Kidney (tissue), 14 donors: ENCODE data around the gene JPH3. TPM values are rescaled to one million over a fixed set of nuclear protein-coding genes. Genes with fewer than 3 reads are reported as not detected.
A peak's percentile ranks its signal among the peaks of the same experiment; 100 is the strongest.

ENCODE experiments used
- DNase-seq, 5 donors: peaks; one replicate each; pipeline ENCODE4 v3.0.0-alpha.2; 2013 to 2020
- FAIRE-seq: peaks from 2 replicates; lab custom pipeline; 2012; peaks lifted over from hg19 to GRCh38; lab: Jason Lieb, UNC
- H3K27ac ChIP-seq, 2 donors: one replicate each; pipeline ENCODE4 v1.7.0; 2013; ENCODE audit warnings: low read depth in 2 of 2, low read length in 2 of 2, inconsistent platforms in 1 of 2
- H3K27me3 ChIP-seq: one replicate; pipeline ENCODE4 v1.7.1; 2013; ENCODE audit warnings: low read length, inconsistent platforms; ENCODE audit not compliant: control insufficient read depth, insufficient read depth
- H3K36me3 ChIP-seq, 3 donors: one replicate each; pipeline versions ENCODE4 v1.7.0 to v1.7.1; 2013; ENCODE audit warnings: low read length in 3 of 3, control low read depth in 1 of 3, inconsistent platforms in 1 of 3; ENCODE audit not compliant: insufficient read depth in 3 of 3, control insufficient read depth in 2 of 3
- H3K4me1 ChIP-seq, 3 donors: one replicate each; pipeline versions ENCODE4 v1.7.0 to v1.7.1; 2013; ENCODE audit warnings: low read length in 3 of 3, inconsistent platforms in 1 of 3, low read depth in 1 of 3; ENCODE audit not compliant: control insufficient read depth in 2 of 3, insufficient read depth in 2 of 3
- H3K4me3 ChIP-seq, 3 donors: one replicate each; pipeline versions ENCODE4 v1.7.0 to v1.8.1; 2013; ENCODE audit warnings: low read length in 3 of 3, control low read depth in 1 of 3, inconsistent platforms in 1 of 3
- H3K9ac ChIP-seq, 3 donors: one replicate each; pipeline versions ENCODE4 v1.7.0 to v1.7.1; 2013; ENCODE audit warnings: low read length in 3 of 3, control low read depth in 1 of 3, inconsistent platforms in 1 of 3
- H3K9me3 ChIP-seq, 3 donors: one replicate each; pipeline versions ENCODE4 v1.7.0 to v1.7.1; 2013; ENCODE audit warnings: low read length in 3 of 3, control low read depth in 1 of 3, inconsistent platforms in 1 of 3; ENCODE audit not compliant: control insufficient read depth in 2 of 3, insufficient read depth in 1 of 3
- CTCF ChIP-seq: IDR thresholded peaks from 3 replicates; pipeline ENCODE4 v1.5.1; 2012; ENCODE audit warnings: mild to moderate bottlenecking, moderate library complexity, borderline replicate concordance; ENCODE audit not compliant: insufficient read depth; ENCODE audit errors: extremely low read depth
- intact Hi-C: fragments of 100-400 bp; cut with DNase I; formaldehyde crosslinking; loops from one replicate; pipeline ENCODE4 v1.11.1; 2022
- polyA plus RNA-seq: library from polyadenylated mRNA; stranded (reverse); fragments of 350-450 nt; fragmentation: Illumina TruSeq; extraction: RNeasy Lipid Tissue Mini Kit (QIAGEN cat#74804); gene quantifications from one replicate; pipeline ENCODE4 v1.2.3, GENCODE V29; 2014; ENCODE audit warnings: low read depth, low replicate concordance; ENCODE audit not compliant: insufficient read depth
- total RNA-seq: library from RNA; stranded (reverse); fragmentation: NEBNext Ultra II Directional; extraction: Animal tissue kit (Norgen Biotek cat#: 25700); gene quantifications from one replicate; pipeline ENCODE4 v1.2.1, GENCODE V29; 2021
- donor health status: control.
- donor health status: control.
- donor health status: control.
- donor health status: control.
- donor health status: control.
- donor health status: DM: yes; HTN: yes; CAD: no.
- donor health status: Normal renal cell carcinoma (clear cell type).

Gene JPH3
- total and polyA plus RNA-seq, 2 donors from 2014 or later: 0.69 TPM; not detected in 1

- Histone ChIP-seq H3K27me3 (no peaks in the 10 kb centered on the region), H3K4me3 (no peak overlapping the region), H3K9me3 (no peaks in the 10 kb centered on the region), H3K27ac (no peak overlapping the region), H3K36me3 (no peaks in the 10 kb centered on the region), H3K9ac (no peak overlapping the region), H3K4me1 (no peaks in the 10 kb centered on the region)
- intact Hi-C loops: no loop called here
- FAIRE-seq (no peak), DNase-seq (no peak)
- TF ChIP-seq CTCF: no peak
Observed at GRCh38 chr16:87675111-87675719, 72.9 kb downstream of the JPH3 start.

GRCh38 chr16:87677830-87678229 is 75.5 kb downstream of the JPH3 start:
- H3K4me3 ChIP-seq: no peak overlapping the region
- no peaks in the 10 kb centered on the region for H3K4me1 ChIP-seq
- FAIRE-seq: no peak

GRCh38 chr16:87678618-87679017 is 76.3 kb downstream of the JPH3 start:
- no peak overlapping the region for H3K4me3 ChIP-seq
- H3K4me1 ChIP-seq: no peaks in the 10 kb centered on the region
- H3K9ac ChIP-seq: no peak overlapping the region
- H3K27me3 ChIP-seq: no peaks in the 10 kb centered on the region
- intact Hi-C loops: no loop called here
- no peak for TF ChIP-seq CTCF
- H3K9me3 ChIP-seq: no peaks in the 10 kb centered on the region
- FAIRE-seq (no peak), DNase-seq (peak in 2 of 5 donors; percentile 13 to 23)
- H3K27ac ChIP-seq: no peak overlapping the region
- H3K36me3 ChIP-seq: no peaks in the 10 kb centered on the region

More at GRCh38 chr16:87677830-87678229, 75.5 kb downstream of the JPH3 start:
- Histone ChIP-seq H3K27me3 (no peaks in the 10 kb centered on the region), H3K9me3 (no peaks in the 10 kb centered on the region), H3K36me3 (no peaks in the 10 kb centered on the region), H3K9ac (no peak overlapping the region), H3K27ac (no peak overlapping the region)
- TF ChIP-seq CTCF: no peak
- DNase-seq: no peak
- intact Hi-C loops: no loop called here
